Dermis blood vessel endothelial cell (primary cell): ENCODE data around the gene MRPL39. TPM values are rescaled to one million over a fixed set of nuclear protein-coding genes. Genes with fewer than 3 reads are reported as not detected.
"Not testable (repeated sequence)": the region's sequence is repeated elsewhere in the genome, so short reads cannot be mapped to it uniquely, and the experiment has no call there.

Experiments used
- DNase-seq: peaks from one replicate; pipeline ENCODE4 v3.0.0; 2010
- total RNA-seq: library from RNA; depleted of rRNA; stranded (reverse); fragments of >200 nt; gene quantifications from 2 replicates; pipeline ENCODE4 v1.2.3, GENCODE V29; 2014

MRPL39 gene
- 32.7 and 39.8 TPM in 2 replicates for total RNA-seq

GRCh38 chr21:25607151-25608043, at the start of gene MRPL39:
Gene MRPL39 (minus strand): TSS chr21:25607481. CDS start chr21:25607475, 6 bp downstream.
- peak; percentile 86 for DNase-seq

DNA sequence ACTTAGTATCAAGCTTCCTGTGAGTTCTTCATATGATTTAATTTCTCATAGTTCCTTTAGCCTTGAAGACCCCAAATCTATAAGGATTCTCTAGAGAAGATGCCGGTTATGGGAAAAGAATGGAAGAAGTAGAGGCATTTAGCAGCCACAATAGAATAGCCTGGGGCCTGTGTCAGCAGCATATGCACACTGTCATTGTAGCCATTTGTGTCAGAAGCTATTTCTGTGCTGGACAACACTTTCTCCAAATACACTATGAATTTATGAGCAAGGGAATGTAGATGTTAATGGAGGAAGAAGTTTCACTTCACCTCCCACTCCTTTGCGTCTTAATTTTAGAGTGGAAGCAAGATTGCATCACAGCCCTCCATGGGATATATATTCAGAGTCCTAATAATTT, 49.1 kb upstream of the MRPL39 start:
- DNase-seq = no peak

GRCh38 chr21:25649146-25649545, 41.9 kb upstream of the MRPL39 start:
- no peak for DNase-seq

GRCh38 chr21:25647647-25648046, 40.4 kb upstream of the MRPL39 start:
- no peak for DNase-seq

DNA sequence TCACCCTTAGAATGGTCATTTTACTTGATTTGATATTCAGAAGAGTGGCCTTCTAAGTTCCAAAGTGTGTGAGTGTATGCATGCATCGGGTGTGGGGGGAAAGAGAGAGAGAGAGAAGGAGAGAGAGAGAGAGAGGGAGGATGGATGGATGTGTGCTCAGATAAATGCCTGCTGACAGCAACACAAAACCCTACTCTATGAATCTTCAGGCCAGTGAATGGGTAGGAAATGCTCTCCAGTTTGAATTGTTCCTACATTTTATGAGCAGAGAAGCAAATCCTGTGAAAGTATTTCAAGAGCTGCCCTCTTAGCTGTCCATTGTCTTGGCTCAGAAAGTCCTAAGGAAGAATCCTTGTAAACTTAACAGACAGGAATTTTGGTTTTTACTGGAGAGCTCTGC, 39.2 kb upstream of the MRPL39 start:
- DNase-seq = no peak

- DNase-seq = no peak
Observed at GRCh38 chr21:25643486-25643885, 36.2 kb upstream of the MRPL39 start.

DNA sequence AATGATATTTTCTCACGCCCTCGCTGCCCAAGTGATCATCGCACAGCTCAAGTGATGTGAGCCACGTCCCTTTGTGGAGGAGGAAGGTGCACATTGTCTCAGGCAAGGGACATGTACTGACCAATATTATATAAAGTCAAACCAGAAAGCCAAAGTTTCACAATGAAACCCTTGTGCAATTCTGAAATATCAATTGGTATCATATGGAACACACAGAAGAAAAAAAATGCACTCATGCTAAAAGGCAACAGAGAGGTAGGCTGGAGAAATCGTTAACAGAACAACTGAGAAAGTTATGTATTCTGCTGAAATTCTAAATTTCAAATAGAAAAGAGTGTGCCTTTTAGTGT, 33.6 kb upstream of the MRPL39 start:
- no peak for DNase-seq

DNA sequence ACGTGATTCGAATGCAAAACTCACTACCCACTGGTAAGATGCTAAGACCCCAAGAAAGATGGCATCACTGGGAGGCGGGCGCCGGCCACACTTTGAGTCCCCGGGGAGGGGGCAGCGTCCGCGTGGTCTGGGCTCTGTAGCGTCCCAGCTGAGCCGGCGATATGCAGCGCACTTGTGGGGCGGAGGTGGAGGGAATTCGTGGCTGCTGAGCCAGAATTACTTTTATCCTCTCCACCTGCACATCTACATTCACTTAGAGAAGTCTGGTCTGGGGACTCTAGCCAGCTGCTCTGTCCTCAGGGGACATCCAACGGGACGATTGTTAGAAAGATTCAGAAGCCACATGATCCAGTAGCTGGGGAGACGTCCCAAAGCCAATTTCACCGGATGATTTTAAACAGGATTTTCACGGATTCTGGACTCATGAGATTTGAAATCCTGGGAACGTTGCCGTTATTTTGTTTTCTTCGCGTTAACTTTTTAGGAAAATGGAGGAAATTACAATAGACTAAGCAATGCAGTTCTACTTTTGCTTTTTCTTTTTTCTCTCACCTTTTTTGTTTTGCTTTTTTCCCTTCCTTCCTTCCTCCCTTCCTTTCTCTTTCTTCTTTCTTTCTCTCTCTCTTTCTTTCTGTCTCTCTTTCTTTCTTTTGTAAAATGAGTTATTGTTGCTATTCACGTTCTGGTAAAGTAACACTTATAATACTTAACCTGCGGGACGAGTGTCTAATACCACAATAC, 33.1 kb upstream of the MRPL39 start:
- DNase-seq = peak; percentile 4

GRCh38 chr21:25639551-25640201, 32.4 kb upstream of the MRPL39 start:
- DNase-seq = peak; percentile 27

GRCh38 chr21:25638660-25639550, 31.6 kb upstream of the MRPL39 start, which contains the start of gene JAM2:
Gene JAM2 (plus strand): TSS chr21:25639258. CDS start chr21:25639822, 564 bp downstream.
- DNase-seq = peak; percentile 3

DNA sequence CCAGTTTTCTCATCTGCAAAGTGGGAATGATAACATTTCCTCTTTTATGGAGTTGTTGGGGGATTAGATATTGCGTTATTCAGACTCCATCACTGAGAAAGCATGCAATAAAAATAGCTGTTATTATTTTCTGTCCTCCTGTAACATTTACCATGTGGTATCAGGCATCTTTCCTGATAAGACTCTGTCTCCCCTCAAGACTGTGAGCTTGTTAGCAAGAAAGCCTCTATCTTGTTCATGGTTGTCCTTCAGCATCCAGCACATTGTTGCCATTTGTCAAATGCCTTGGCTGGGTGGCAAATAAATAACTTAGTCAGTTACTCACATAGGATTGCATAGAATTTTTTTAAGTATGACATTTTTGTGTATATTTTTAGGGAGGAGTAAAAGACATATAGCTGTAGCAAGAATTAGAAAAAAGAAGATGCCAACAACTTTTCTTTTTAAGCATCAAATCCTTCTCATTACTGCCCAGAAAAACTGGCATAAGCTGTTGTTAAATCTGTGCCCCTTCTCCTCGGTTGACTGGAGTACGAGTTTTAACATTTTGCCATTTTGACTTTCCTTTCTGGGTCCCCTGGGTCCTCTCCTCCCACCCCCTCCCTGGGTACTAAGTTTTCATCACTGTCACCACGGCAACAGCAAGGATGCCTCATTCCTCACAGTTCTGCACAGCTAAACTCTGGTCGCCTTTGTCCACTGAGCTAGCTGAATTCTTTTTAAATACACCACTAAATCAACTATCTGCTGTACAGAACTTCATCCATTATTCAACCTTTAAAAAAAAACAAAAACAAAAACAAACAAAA, 30.8 kb upstream of the MRPL39 start:
- no peak for DNase-seq

GRCh38 chr21:25636727-25637126, 29.4 kb upstream of the MRPL39 start:
- DNase-seq = no peak

DNA sequence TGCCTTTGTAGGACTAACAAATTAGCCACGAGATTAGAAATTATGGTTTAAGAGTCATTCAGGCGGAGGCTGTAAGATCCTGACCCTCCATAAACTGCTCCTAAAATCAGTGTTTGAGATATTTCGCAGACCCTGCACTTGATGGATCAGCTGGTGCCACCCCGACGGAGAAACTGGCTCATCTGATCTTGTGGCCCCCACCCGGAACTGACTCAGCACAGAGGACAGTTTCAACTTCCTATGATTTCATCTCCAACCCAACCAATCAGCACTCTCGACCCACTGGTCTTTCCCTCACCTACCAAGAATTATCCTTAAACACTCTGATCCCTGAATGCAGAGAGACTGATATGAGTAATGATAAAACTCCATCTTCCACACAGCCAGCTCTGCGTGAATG, 28.0 kb upstream of the MRPL39 start:
- no peak for DNase-seq

GRCh38 chr21:25632296-25632695, 25.0 kb upstream of the MRPL39 start:
- DNase-seq = no peak

- peak; percentile 71 for DNase-seq
Observed at GRCh38 chr21:25626757-25627156, 19.5 kb upstream of the MRPL39 start.

GRCh38 chr21:25625776-25626555, 18.7 kb upstream of the MRPL39 start:
- DNase-seq = not testable (repeated sequence)

GRCh38 chr21:25625036-25625435, 17.8 kb upstream of the MRPL39 start:
- DNase-seq = no peak

DNA sequence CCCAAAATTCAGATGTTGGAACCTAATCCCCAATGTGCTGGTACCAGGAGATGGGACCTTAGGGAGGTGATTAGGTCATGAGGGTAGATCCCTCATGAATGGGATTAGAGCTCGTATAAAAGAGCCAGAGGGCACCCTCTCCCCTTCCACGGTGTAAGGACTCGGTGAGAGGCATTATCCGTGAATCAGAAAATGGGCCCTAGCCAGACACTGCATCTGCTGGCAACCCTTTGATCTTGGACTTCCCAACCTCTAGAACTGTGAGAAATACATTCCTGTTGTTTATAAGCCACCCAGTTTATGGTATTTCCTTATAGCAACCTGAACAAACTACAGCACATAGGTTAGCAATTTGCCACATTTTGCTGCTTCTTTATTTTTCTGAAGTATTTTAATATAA, 17.2 kb upstream of the MRPL39 start:
- no peak for DNase-seq

DNA sequence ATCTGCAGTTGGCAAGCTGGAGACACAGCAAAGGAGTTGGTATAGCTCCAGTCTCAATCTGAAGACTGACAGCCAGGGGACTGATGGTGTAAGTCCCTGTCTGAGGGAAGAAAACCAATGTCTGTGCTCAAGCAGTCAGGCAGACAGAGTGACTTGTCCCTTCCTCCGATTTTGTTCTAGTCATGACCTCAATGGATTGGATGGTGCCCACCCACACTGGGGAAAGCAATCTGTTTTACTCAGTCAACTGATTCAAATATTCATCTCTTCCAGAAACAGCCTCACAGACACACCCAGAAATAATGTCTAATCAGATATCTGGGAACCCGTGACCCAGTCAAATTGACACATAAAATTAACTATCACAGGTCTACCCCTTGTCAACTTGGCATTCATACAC, 11.9 kb upstream of the MRPL39 start:
- no peak for DNase-seq

- no peak for DNase-seq
Observed at GRCh38 chr21:25615880-25616279, 8.6 kb upstream of the MRPL39 start.

GRCh38 chr21:25614441-25614840, 7.2 kb upstream of the MRPL39 start:
- DNase-seq = no peak
